ENCODE measurements around the gene DCC.

The DCC gene

DNA sequence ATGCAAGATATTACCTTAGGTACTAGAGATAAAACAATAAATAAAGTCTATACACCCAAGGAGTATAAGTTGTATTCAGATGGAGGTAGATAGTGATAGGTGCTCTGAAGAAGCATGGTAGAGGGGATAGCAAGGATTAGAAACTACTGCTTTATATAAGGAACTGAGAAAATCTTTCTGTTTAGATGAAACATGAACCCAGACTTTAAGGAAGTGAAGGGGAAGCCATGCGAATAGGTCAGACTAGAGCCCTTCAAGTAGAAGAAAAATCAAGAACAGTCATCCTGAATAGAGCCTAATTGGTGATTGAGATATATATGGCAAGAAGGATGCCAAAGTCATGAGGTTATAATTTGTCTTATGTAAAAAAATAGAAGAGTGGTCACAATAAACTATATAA lies 984.4 kb downstream of the DCC start:
- Mint-ChIP-seq H3K27me3 (no peaks in the 10 kb centered on the region), H3K9me3 (peaks cover 10% of the 10 kb centered on the region), H3K27ac (ENCODE audit: low read depth) (no peak overlapping the region), H3K36me3 (ENCODE audit: insufficient read depth) (peaks cover 2% of the 10 kb centered on the region), H3K4me3 (no peak overlapping the region), H3K4me1 (no peaks in the 10 kb centered on the region)
- DNase-seq (ENCODE audit: low spot score in 2 of 2) (no peak), ATAC-seq (replicated peaks; ENCODE audit: extremely low read depth, poor library complexity, severe bottlenecking) (no peak)

DNA sequence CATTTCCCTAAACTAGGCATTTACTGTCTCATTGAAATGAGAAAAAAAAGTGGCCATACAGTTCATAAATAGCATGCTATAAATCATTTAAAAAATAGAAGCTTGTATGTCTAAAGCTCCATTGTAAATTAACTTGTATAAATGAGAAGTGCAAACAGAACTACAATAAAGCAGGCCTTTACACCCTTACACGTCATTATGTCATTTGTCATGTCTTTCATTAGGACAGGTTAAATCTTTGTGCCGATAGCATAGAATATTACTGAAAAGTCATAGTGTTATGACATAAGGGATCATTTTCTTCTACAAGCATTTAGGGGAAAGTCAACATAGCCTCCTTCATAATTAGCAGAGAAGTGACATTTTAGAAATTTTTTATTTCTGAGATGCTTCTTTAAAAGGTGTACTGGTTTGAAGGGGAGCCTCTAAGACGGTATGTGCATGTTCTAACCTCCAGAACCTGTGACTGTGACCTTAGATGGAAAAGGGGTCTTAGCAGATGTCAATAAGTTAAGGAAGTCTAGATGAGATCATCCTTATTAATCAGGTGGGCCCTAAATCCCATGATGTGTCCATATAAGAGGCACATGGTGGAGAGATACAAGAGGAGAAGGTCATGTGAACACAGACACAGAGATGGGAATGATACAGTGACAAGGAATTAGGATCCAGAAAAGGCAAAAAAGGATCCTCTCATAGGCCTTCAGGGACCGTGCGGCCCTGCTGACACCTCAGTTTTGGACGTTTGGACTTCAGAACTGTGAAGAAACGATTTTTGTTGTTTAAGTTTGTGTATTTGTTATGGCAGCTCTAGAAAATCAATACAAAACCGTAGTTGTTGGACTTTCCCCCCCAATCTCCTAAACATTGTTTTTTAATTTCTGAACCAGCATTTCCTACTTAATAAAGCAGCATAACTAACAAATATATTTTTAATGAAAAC lies 1020.8 kb downstream of the DCC start:
- Mint-ChIP-seq H3K9me3 (peaks cover 16% of the 10 kb centered on the region), H3K27me3 (no peaks in the 10 kb centered on the region), H3K36me3 (ENCODE audit: insufficient read depth) (no peaks in the 10 kb centered on the region), H3K4me1 (no peaks in the 10 kb centered on the region), H3K27ac (ENCODE audit: low read depth) (no peak overlapping the region), H3K4me3 (no peak overlapping the region)
- DNase-seq (ENCODE audit: low spot score in 2 of 2) (no peak), ATAC-seq (replicated peaks; ENCODE audit: extremely low read depth, poor library complexity, severe bottlenecking) (no peak)

DNA sequence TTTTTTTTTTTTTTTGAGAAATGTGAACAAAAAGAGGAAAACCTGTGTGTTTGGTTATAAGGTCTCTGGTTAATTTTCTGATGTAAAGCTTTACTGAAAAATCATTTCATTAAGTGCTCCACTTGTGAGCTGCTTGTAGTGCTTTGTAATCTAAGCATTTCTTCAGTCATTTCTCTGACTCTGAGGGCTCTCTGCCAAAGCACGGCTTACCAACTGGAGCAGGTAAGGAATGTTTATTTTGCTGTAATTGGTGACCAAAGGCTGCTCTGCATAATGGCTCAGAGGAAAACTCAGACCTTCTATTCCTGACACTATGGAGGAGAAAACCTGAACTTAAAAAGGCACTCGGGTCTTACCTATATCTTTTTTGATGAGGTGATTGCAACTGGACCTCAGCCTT lies 1035.6 kb downstream of the DCC start:
- peaks cover 21% of the 10 kb centered on the region for H3K9me3 Mint-ChIP-seq
- H3K36me3 Mint-ChIP-seq (ENCODE audit: insufficient read depth), result no peaks in the 10 kb centered on the region
- H3K4me3 Mint-ChIP-seq, result no peak overlapping the region
- no peaks in the 10 kb centered on the region for H3K27me3 Mint-ChIP-seq
- ATAC-seq (replicated peaks; ENCODE audit: extremely low read depth, poor library complexity, severe bottlenecking) (no peak), DNase-seq (ENCODE audit: low spot score in 2 of 2) (no peak)
- H3K27ac Mint-ChIP-seq (ENCODE audit: low read depth), result no peak overlapping the region
- no peaks in the 10 kb centered on the region for H3K4me1 Mint-ChIP-seq

DNA sequence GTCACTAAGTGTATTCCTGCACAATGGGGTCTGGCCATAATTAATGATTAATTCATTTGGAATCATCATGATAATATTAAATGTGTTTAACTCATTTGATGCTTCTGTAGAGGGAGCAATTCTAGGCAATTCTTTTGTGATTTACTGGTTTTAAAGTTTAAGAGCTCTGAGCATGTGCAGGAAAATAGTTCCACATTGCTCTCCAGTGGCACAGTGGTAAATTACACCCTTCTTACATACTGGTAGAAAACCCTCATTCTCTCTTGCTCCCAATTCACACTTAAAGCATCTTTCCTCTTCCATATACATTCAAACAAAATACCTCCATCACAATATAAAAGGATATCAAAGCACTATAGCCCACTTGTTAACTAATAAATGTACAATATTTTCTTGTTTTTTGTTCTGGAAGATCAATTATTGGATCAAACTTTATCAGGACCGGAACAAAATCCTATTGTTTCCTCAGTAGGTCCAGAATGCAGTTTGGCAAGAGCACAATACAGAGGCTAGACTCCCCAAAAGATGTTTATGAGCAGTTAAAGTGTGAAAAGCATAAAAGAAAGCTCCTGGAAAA lies 1040.2 kb downstream of the DCC start:
- DNase-seq (ENCODE audit: low spot score in 2 of 2) (no peak), ATAC-seq (replicated peaks; ENCODE audit: extremely low read depth, poor library complexity, severe bottlenecking) (no peak)
- Mint-ChIP-seq H3K27ac (ENCODE audit: low read depth) (no peak overlapping the region), H3K27me3 (no peaks in the 10 kb centered on the region), H3K4me3 (no peak overlapping the region), H3K9me3 (peaks cover 11% of the 10 kb centered on the region), H3K36me3 (ENCODE audit: insufficient read depth) (no peaks in the 10 kb centered on the region), H3K4me1 (no peaks in the 10 kb centered on the region)

DNA sequence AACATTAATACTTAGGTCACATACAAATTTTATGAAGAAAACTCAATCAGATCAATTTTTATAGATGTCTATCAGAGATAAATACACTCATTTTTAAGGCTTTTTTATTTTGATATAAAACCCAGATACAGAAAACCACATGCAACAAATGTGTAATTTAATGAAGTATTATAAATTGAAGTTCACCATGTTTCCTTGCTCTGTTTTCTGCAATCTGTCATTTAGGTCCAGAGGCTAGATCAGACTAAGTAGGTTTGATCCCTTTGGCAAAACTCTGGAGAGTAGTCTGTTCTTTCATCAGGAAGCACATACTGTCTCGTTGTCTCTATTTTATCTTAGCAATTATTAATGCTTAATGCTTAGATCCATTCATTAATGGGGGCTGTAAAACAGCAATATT lies 1042.9 kb downstream of the DCC start:
- Mint-ChIP-seq H3K27ac (ENCODE audit: low read depth) (no peak overlapping the region), H3K36me3 (ENCODE audit: insufficient read depth) (no peaks in the 10 kb centered on the region), H3K4me1 (no peaks in the 10 kb centered on the region), H3K9me3 (no peaks in the 10 kb centered on the region), H3K27me3 (no peaks in the 10 kb centered on the region), H3K4me3 (no peak overlapping the region)
- no peak for ATAC-seq (replicated peaks; ENCODE audit: extremely low read depth, poor library complexity, severe bottlenecking)
- DNase-seq (ENCODE audit: low spot score in 2 of 2), result no peak

DNA sequence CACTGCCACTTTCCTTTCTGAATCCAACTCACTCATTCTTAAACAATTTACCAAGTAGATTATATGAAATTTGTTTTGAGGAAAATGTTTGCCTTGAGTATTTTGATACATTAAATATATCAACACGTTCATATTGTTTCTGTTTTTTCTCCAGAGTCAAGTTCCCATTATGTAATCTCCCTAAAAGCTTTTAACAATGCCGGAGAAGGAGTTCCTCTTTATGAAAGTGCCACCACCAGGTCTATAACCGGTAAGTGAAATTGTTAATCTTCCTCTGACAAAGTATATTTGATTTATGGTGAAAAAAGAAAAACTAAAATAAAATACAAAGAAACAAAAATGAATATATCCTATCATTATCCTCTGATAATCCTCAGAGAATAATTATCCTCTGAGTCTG lies 1045.9 kb downstream of the DCC start:
- H3K4me3 Mint-ChIP-seq, result no peak overlapping the region
- ATAC-seq (replicated peaks; ENCODE audit: extremely low read depth, poor library complexity, severe bottlenecking) (no peak), DNase-seq (ENCODE audit: low spot score in 2 of 2) (no peak)
- H3K4me1 Mint-ChIP-seq, result no peaks in the 10 kb centered on the region
- no peak overlapping the region for H3K27ac Mint-ChIP-seq (ENCODE audit: low read depth)
- H3K9me3 Mint-ChIP-seq, result no peaks in the 10 kb centered on the region
- H3K27me3 Mint-ChIP-seq, result no peaks in the 10 kb centered on the region
- no peaks in the 10 kb centered on the region for H3K36me3 Mint-ChIP-seq (ENCODE audit: insufficient read depth)

DNA sequence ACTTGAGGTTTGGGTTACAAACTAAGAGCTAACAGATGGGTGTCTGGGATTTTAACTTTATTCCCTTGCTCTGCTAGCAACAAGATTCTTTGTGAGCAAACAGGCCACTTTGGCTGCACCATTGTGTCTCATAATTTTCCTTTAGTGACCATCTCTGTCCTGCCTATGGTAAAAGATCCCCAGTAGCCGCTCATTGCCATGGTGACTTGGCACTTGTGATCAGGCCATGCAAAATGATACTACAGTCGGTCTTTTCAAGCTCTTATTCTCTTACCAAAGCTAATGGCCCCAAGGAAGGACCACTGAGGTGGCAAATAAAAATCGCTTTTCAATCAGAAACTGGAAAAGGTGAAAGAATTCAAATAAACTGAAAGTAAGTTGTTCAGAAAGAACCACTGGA lies 1047.6 kb downstream of the DCC start:
- no peak for DNase-seq (ENCODE audit: low spot score in 2 of 2)
- Mint-ChIP-seq H3K36me3 (ENCODE audit: insufficient read depth) (no peaks in the 10 kb centered on the region), H3K4me1 (no peaks in the 10 kb centered on the region), H3K27ac (ENCODE audit: low read depth) (no peak overlapping the region), H3K4me3 (no peak overlapping the region), H3K27me3 (no peaks in the 10 kb centered on the region), H3K9me3 (no peaks in the 10 kb centered on the region)
- no peak for ATAC-seq (replicated peaks; ENCODE audit: extremely low read depth, poor library complexity, severe bottlenecking)

DNA sequence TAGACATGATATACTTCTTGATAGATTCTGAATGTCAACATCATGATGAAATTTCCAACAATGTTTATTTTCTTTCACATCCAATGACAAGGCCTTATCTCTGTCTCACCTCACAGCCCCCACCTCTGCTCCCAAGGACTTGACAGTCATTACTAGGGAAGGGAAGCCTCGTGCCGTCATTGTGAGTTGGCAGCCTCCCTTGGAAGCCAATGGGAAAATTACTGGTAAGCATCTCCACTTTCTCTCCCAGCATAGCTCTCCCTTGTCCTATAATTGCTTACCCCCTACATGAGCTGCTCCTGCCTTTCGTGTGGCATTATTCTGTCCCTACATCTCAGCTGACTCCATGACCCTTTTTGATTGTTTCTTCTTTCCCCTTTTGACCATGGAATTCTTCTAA lies 1062.7 kb downstream of the DCC start:
- DNase-seq (ENCODE audit: low spot score in 2 of 2), result no peak
- no peaks in the 10 kb centered on the region for H3K27me3 Mint-ChIP-seq
- no peaks in the 10 kb centered on the region for H3K4me1 Mint-ChIP-seq
- no peak overlapping the region for H3K4me3 Mint-ChIP-seq
- peaks cover 6% of the 10 kb centered on the region for H3K9me3 Mint-ChIP-seq
- ATAC-seq (replicated peaks; ENCODE audit: extremely low read depth, poor library complexity, severe bottlenecking), result no peak
- H3K36me3 Mint-ChIP-seq (ENCODE audit: insufficient read depth), result peaks cover 2% of the 10 kb centered on the region
- no peak overlapping the region for H3K27ac Mint-ChIP-seq (ENCODE audit: low read depth)

DNA sequence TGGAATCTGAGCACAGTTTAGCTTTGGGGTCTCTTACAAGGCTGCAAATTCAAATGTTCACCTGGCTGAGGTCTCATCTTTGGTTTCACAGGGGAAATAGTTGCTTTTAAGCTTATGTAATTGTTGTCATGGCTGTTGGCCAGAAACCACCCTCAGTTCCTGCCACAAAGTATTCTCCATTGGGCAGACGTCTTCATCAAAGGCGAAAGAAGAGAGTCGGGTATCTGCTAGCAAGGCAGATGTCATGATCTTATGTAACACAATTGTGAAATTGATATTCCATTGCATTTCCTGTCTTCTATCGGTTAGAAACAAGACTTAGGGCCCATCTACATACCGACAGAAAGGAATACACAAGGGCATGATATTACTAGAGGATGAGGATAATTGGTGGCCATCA lies 1068.3 kb downstream of the DCC start:
- Mint-ChIP-seq H3K27ac (ENCODE audit: low read depth) (no peak overlapping the region), H3K36me3 (ENCODE audit: insufficient read depth) (peaks cover 2% of the 10 kb centered on the region), H3K4me1 (no peaks in the 10 kb centered on the region), H3K9me3 (peaks cover 5% of the 10 kb centered on the region), H3K4me3 (no peak overlapping the region), H3K27me3 (no peaks in the 10 kb centered on the region)
- DNase-seq (ENCODE audit: low spot score in 2 of 2) (no peak), ATAC-seq (replicated peaks; ENCODE audit: extremely low read depth, poor library complexity, severe bottlenecking) (no peak)

DNA sequence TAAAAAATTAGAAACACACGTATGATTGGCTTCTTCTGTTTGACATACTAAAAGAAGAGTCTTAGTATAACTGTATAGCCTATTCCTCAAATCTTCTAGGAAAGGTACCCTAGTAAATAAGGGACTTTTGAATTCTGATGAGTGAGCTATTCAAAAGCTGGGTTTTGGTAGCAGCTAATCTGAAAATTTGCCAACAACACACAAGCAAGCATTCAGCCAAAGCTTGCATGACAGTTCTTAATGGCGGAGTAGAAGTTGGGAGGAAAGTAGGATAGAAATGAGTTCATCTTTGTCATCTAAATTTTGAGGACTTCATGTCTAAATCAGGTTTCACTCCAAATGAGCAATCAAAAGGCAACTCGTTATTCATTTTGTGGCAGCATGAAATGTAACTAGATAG lies 1071.5 kb downstream of the DCC start:
- DNase-seq (ENCODE audit: low spot score in 2 of 2), result no peak
- Mint-ChIP-seq H3K4me3 (no peak overlapping the region), H3K36me3 (ENCODE audit: insufficient read depth) (no peaks in the 10 kb centered on the region)

DNA sequence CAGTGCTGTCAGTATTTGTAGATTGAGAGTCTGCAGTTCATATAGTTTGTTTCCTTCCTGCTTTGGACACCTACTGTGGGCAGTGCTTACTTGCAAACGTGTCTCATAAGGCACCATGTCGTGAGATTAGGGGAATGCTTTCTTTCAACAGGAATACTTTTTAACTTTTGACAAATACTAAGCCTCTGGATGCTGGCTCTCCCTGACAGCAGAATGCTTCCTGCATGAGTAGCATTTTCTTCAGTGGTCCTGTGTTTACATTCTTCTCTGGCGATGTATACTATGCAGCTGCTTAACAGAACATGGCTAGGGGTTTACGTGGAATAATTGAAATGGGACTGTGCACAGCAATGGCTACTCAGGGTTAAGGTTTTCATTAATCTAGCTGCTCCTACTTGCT lies 1077.0 kb downstream of the DCC start:
- peaks cover 4% of the 10 kb centered on the region for H3K36me3 Mint-ChIP-seq (ENCODE audit: insufficient read depth)
- no peaks in the 10 kb centered on the region for H3K27me3 Mint-ChIP-seq
- no peak overlapping the region for H3K27ac Mint-ChIP-seq (ENCODE audit: low read depth)
- H3K9me3 Mint-ChIP-seq, result no peaks in the 10 kb centered on the region
- no peaks in the 10 kb centered on the region for H3K4me1 Mint-ChIP-seq
- no peak for ATAC-seq (replicated peaks; ENCODE audit: extremely low read depth, poor library complexity, severe bottlenecking)
- H3K4me3 Mint-ChIP-seq, result no peak overlapping the region
- no peak for DNase-seq (ENCODE audit: low spot score in 2 of 2)

More for the DNA sequence above, 1071.5 kb downstream of the DCC start:
- no peaks in the 10 kb centered on the region for H3K4me1 Mint-ChIP-seq
- peaks cover 5% of the 10 kb centered on the region for H3K9me3 Mint-ChIP-seq
- no peak overlapping the region for H3K27ac Mint-ChIP-seq (ENCODE audit: low read depth)
- no peak for ATAC-seq (replicated peaks; ENCODE audit: extremely low read depth, poor library complexity, severe bottlenecking)
- H3K27me3 Mint-ChIP-seq, result no peaks in the 10 kb centered on the region

DNA sequence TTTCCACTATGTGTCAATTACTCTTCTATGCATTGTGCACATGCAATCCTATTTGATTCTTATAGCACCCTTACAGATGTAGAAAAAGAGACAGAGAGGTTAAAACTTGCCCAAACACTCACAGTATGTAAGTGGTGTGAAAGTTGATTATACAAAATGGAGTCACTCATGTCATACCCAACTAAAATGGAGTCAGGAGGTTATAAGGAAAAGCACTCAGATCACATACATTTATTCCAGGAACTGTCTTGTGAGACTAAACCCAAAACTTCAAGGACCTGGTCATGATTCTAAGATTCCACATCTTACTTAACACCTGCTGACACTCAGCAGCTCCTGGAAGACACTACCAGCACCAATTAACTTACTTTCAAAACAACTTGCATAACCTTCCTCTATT lies 1081.9 kb downstream of the DCC start:
- Mint-ChIP-seq H3K36me3 (ENCODE audit: insufficient read depth) (peaks cover 4% of the 10 kb centered on the region), H3K4me1 (no peaks in the 10 kb centered on the region), H3K27ac (ENCODE audit: low read depth) (no peak overlapping the region), H3K9me3 (no peaks in the 10 kb centered on the region), H3K27me3 (no peaks in the 10 kb centered on the region), H3K4me3 (no peak overlapping the region)
- ATAC-seq (replicated peaks; ENCODE audit: extremely low read depth, poor library complexity, severe bottlenecking) (no peak), DNase-seq (ENCODE audit: low spot score in 2 of 2) (no peak)

DNA sequence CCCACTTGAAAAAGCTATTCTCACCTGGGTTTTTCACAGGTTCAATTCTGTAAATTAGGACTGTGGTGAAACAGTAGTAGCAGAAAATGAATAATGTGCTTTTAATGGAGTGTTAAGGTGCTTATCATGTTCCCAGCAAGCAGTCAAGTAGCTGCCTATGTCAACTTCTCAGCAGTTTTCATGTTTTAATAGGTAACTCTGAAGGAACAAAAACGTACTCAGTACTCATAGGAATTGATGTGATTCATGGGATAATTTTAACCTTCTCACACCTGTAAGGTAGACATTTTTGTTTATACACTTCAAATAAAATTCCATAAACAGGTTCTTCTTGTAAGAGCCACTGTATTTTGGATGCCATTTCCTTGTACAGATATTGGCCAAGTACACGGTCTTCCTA lies 1082.9 kb downstream of the DCC start:
- no peaks in the 10 kb centered on the region for H3K4me1 Mint-ChIP-seq
- no peak overlapping the region for H3K27ac Mint-ChIP-seq (ENCODE audit: low read depth)
- no peaks in the 10 kb centered on the region for H3K9me3 Mint-ChIP-seq
- H3K27me3 Mint-ChIP-seq, result no peaks in the 10 kb centered on the region
- H3K4me3 Mint-ChIP-seq, result no peak overlapping the region
- ATAC-seq (replicated peaks; ENCODE audit: extremely low read depth, poor library complexity, severe bottlenecking) (no peak), DNase-seq (ENCODE audit: low spot score in 2 of 2) (no peak)
- peaks cover 4% of the 10 kb centered on the region for H3K36me3 Mint-ChIP-seq (ENCODE audit: insufficient read depth)

Data from central memory CD8-positive, alpha-beta T cell (primary cell).